Measurements from ENCODE around the gene CA5B. TPM values are rescaled to one million over a fixed set of nuclear protein-coding genes. Genes with fewer than 3 reads are reported as not detected.

CA5B gene
- total and polyA plus RNA-seq, 2 of the 8 experiments (the other 6 are each of a cell fraction or from before 2014, with no cell fraction given): 3.3 to 8.6 TPM

- no peak overlapping the region for H2BK15ac ChIP-seq (ENCODE audit: low read length)
- H4K91ac ChIP-seq (replicated peaks; ENCODE audit: insufficient read length, low read length): no peak overlapping the region
- no peak overlapping the region for H2BK20ac ChIP-seq (ENCODE audit: low read length)
- no peaks in the 10 kb centered on the region for H4K20me1 ChIP-seq (replicated peaks in 1 of 2; ENCODE audit: control insufficient read depth in 1 of 2, insufficient read depth in 2 of 2, low read length in 2 of 2)
- POLR2A ChIA-PET (ENCODE audit: partially characterized antibody): no interaction called here
- no peaks in the 10 kb centered on the region for H3K79me2 ChIP-seq (ENCODE audit: control insufficient read depth in 1 of 2, insufficient read depth in 2 of 2, low read length in 2 of 2)
- no peak for FAIRE-seq
- no peaks in the 10 kb centered on the region; a peak in 1 of 7 replicates for H3K4me1 ChIP-seq (replicated peaks in 1 of 4; ENCODE audit: control insufficient read depth in 3 of 4, insufficient read depth in 4 of 4, low read length in 3 of 4)
- no peak for DNase-seq (ENCODE audit: low read depth in 1 of 2, low spot score in 2 of 2)
- H3K18ac ChIP-seq (ENCODE audit: extremely low read depth, low read length): no peak overlapping the region
- no peak overlapping the region for H3K56ac ChIP-seq (replicated peaks; ENCODE audit: insufficient read length, low read depth, low read length)
- no peak overlapping the region for H3K4me2 ChIP-seq (ENCODE audit: insufficient read depth in 1 of 2, low read depth in 2 of 2, low read length in 2 of 2)
- no peak overlapping the region for H3K27ac ChIP-seq (ENCODE audit: low read depth, low read length)
- no peaks in the 10 kb centered on the region for H3K9me3 ChIP-seq (ENCODE audit: insufficient read depth in 2 of 2, low read depth in 1 of 2, low read length in 1 of 2)
- H3K4ac ChIP-seq (replicated peaks; ENCODE audit: insufficient read length, low read depth, low read length): no peak overlapping the region
- H3K23ac ChIP-seq (ENCODE audit: insufficient read length): no peak overlapping the region
- H3K36me3 ChIP-seq (ENCODE audit: control insufficient read depth in 2 of 4, insufficient read depth in 4 of 4, low read length in 3 of 4): peaks cover 0 to 13% (median 5%) of the 10 kb centered on the region in 4 experiments; a peak in 5 of 8 replicates
- H3K79me1 ChIP-seq (ENCODE audit: low read depth, low read length): no peaks in the 10 kb centered on the region
- no peaks in the 10 kb centered on the region for H3K23me2 ChIP-seq (ENCODE audit: low read depth, low read length)
- H2AK5ac ChIP-seq (ENCODE audit: low read depth, low read length): no peak overlapping the region
- no peak overlapping the region for H2BK5ac ChIP-seq (ENCODE audit: low read depth, low read length)
- H2BK12ac ChIP-seq (ENCODE audit: low read depth, low read length): no peak overlapping the region
- H3K27me3 ChIP-seq (replicated peaks in 1 of 4; ENCODE audit: control insufficient read depth in 3 of 4, extremely low read depth in 1 of 4, insufficient read depth in 3 of 4, low read length in 3 of 4): no peaks in the 10 kb centered on the region
- no peak overlapping the region for H3K9ac ChIP-seq (replicated peaks in 1 of 4; ENCODE audit: extremely low read depth in 1 of 4, low read depth in 3 of 4, low read length in 3 of 4)
- H3K4me3 ChIP-seq (ENCODE audit: extremely low read depth in 1 of 4, insufficient read depth in 2 of 4, low read depth in 3 of 4, low read length in 4 of 4): no peak overlapping the region
- 93% methylated on average over 20 of the region's 23 CpGs; no CpG with 5 or more reads in 1 of the 2 experiments for WGBS, 2 experiments (ENCODE audit: extremely low coverage in 1 of 2, insufficient coverage in 1 of 2, insufficient read length in 1 of 2, insufficient replicate concordance in 2 of 2, low coverage in 1 of 2, low lambda C conversion rate in 2 of 2, missing lambda C conversion rate in 1 of 2)
- CTCF ChIA-PET (ENCODE audit: partially characterized antibody): no interaction called here
- no peak overlapping the region for H4K5ac ChIP-seq (ENCODE audit: insufficient read length, low read depth, low read length)
- no peak overlapping the region for H4K8ac ChIP-seq (ENCODE audit: extremely low read depth, insufficient read depth, low read length)
- no peak overlapping the region for H3K14ac ChIP-seq (ENCODE audit: insufficient read length)
- H2AFZ ChIP-seq (ENCODE audit: low read length): no peak overlapping the region
- H2BK120ac ChIP-seq (replicated peaks; ENCODE audit: low read depth, low read length): no peak overlapping the region
- TF ChIP-seq CBX5 (IDR thresholded peaks at IDR 0.05; ENCODE audit: low read depth, low read length) (no peak), POLR2A (IDR thresholded peaks at IDR 0.05; ENCODE audit: control extremely low read depth in 1 of 2, low read depth in 2 of 2, low read length in 2 of 2) (no peak), CBX8 (IDR thresholded peaks at IDR 0.05; ENCODE audit: borderline replicate concordance, low read depth, low read length) (no peak), ZNF274 (IDR thresholded peaks at IDR 0.05; ENCODE audit: borderline replicate concordance, extremely low read depth, low read length) (no peak), RBBP5 (IDR thresholded peaks at IDR 0.05; ENCODE audit: borderline replicate concordance, low read depth, low read length) (no peak)
These were observed 84.9 kb downstream of the CA5B start for GRCh38 chrX:15822922-15823321.
